ENCODE measurements around the gene ASF1B. TPM values are rescaled to one million over a fixed set of nuclear protein-coding genes. Genes with fewer than 3 reads are reported as not detected.
A peak's percentile ranks its signal among the peaks of the same experiment; 100 is the strongest.
"Not testable (repeated sequence)": the region's sequence is repeated elsewhere in the genome, so short reads cannot be mapped to it uniquely, and the experiment has no call there.

The ASF1B gene
- polyA plus RNA-seq (ENCODE audit: insufficient read length in 3 of 3): 10 to 100 TPM; 17.0 to 22.4 (median 20.3) TPM
- long read RNA-seq, donor 1, transcript ASF1B-201 (4 exons, 2,059 nt): major isoform, 12 of 15 reads
- long read RNA-seq, donor 1, partial matches to known transcripts: 0 of 15 reads
- long read RNA-seq, donor 1, other reads (novel, unspliced or antisense): 0 of 15 reads
- long read RNA-seq, donor 2, transcript ASF1B-201 (4 exons, 2,059 nt): major isoform, 16 of 18 reads
- long read RNA-seq, donor 2, partial matches to known transcripts: 0 of 18 reads
- long read RNA-seq, donor 2, other reads (novel, unspliced or antisense): 0 of 18 reads
- long read RNA-seq, donor 3, transcript ASF1B-201 (4 exons, 2,059 nt): major isoform, 10 of 10 reads
- long read RNA-seq, donor 3, partial matches to known transcripts: 0 of 10 reads
- long read RNA-seq, donor 3, other reads (novel, unspliced or antisense): 0 of 10 reads
- long read RNA-seq, donor 4, transcript ASF1B-201 (4 exons, 2,059 nt): major isoform, 13 of 14 reads
- long read RNA-seq, donor 4, partial matches to known transcripts: 0 of 14 reads
- long read RNA-seq, donor 4, other reads (novel, unspliced or antisense): 0 of 14 reads
- long read RNA-seq, donor 5, transcript ASF1B-201 (4 exons, 2,059 nt): major isoform, 13 of 13 reads
- long read RNA-seq, donor 5, partial matches to known transcripts: 0 of 13 reads
- long read RNA-seq, donor 5, other reads (novel, unspliced or antisense): 0 of 13 reads
- long read RNA-seq, donor 6, transcript ASF1B-201 (4 exons, 2,059 nt): major isoform, 10 of 11 reads
- long read RNA-seq, donor 6, partial matches to known transcripts: 0 of 11 reads
- long read RNA-seq, donor 6, other reads (novel, unspliced or antisense): 0 of 11 reads
- long read RNA-seq, donor 7, transcript ASF1B-201 (4 exons, 2,059 nt): major isoform, 16 of 18 reads
- long read RNA-seq, donor 7, partial matches to known transcripts: 0 of 18 reads
- long read RNA-seq, donor 7, other reads (novel, unspliced or antisense): 0 of 18 reads
- long read RNA-seq, donor 8, transcript ASF1B-201 (4 exons, 2,059 nt): major isoform, 9 of 9 reads
- long read RNA-seq, donor 8, partial matches to known transcripts: 0 of 9 reads
- long read RNA-seq, donor 8, other reads (novel, unspliced or antisense): 0 of 9 reads
- long read RNA-seq, donor 9, transcript ASF1B-201 (4 exons, 2,059 nt): major isoform, 15 of 16 reads
- long read RNA-seq, donor 9, partial matches to known transcripts: 0 of 16 reads
- long read RNA-seq, donor 9, other reads (novel, unspliced or antisense): 0 of 16 reads
- long read RNA-seq, donor 10, partial matches to known transcripts: 0 of 8 reads
- long read RNA-seq, donor 10, other reads (novel, unspliced or antisense): 0 of 8 reads
- long read RNA-seq, donor 11, transcript ASF1B-201 (4 exons, 2,059 nt): major isoform, 13 of 15 reads
- long read RNA-seq, donor 11, partial matches to known transcripts: 0 of 15 reads
- long read RNA-seq, donor 11, other reads (novel, unspliced or antisense): 0 of 15 reads
- long read RNA-seq, donor 12, transcript ASF1B-201 (4 exons, 2,059 nt): major isoform, 23 of 24 reads
- long read RNA-seq, donor 12, partial matches to known transcripts: 0 of 24 reads
- long read RNA-seq, donor 12, other reads (novel, unspliced or antisense): 0 of 24 reads
- long read RNA-seq, donor 13, partial matches to known transcripts: 0 of 1 reads
- long read RNA-seq, donor 13, other reads (novel, unspliced or antisense): 0 of 1 reads
- long read RNA-seq, donor 14: 0 reads
- long read RNA-seq, donor 15: 0 reads
- long read RNA-seq, donor 16, transcript ASF1B-201 (4 exons, 2,059 nt): major isoform, 15 of 15 reads
- long read RNA-seq, donor 16, partial matches to known transcripts: 0 of 15 reads
- long read RNA-seq, donor 16, other reads (novel, unspliced or antisense): 0 of 15 reads

- DNase-seq: peak; percentile 100
These were observed at the start of gene ASF1B for GRCh38 chr19:14136509-14137281. ASF1B (minus strand) TSS chr19:14136589; CDS start chr19:14136456, 133 bp downstream.

GRCh38 chr19:14185691-14186090 is 49.3 kb upstream of the ASF1B start:
- not testable (repeated sequence) for DNase-seq

GRCh38 chr19:14185158-14185557 is 48.8 kb upstream of the ASF1B start:
- no peak for DNase-seq

GRCh38 chr19:14183741-14184350 is 47.5 kb upstream of the ASF1B start:
- DNase-seq: no peak

GRCh38 chr19:14182476-14182875 is 46.1 kb upstream of the ASF1B start:
- DNase-seq: no peak

GRCh38 chr19:14181906-14182305 is 45.5 kb upstream of the ASF1B start:
- no peak for DNase-seq

GRCh38 chr19:14181199-14181598 is 44.8 kb upstream of the ASF1B start:
- not testable (repeated sequence) for DNase-seq

GRCh38 chr19:14177496-14178074 is 41.2 kb upstream of the ASF1B start:
- DNase-seq: no peak

- DNase-seq: no peak
These were observed 39.0 kb upstream of the ASF1B start for GRCh38 chr19:14175351-14175792.

- DNase-seq: no peak
These were observed 38.5 kb upstream of the ASF1B start for GRCh38 chr19:14174883-14175282.

GRCh38 chr19:14168993-14169392 is 32.6 kb upstream of the ASF1B start:
- DNase-seq: no peak

GRCh38 chr19:14168259-14168972 is 32.0 kb upstream of the ASF1B start:
- no peak for DNase-seq

- DNase-seq: no peak
These were observed 31.3 kb upstream of the ASF1B start for GRCh38 chr19:14167576-14168138.

- no peak for DNase-seq
These were observed 30.7 kb upstream of the ASF1B start for GRCh38 chr19:14166999-14167575.

GRCh38 chr19:14165990-14166830 is 29.8 kb upstream of the ASF1B start:
- no peak for DNase-seq
